Glomerular endothelial cell (primary cell): Measurements from ENCODE around the gene PPFIBP2. TPM values are rescaled to one million over a fixed set of nuclear protein-coding genes. Genes with fewer than 3 reads are reported as not detected.

Experiments used
- DNase-seq: peaks from one replicate; pipeline ENCODE4 v3.0.0-alpha.2; 2011; ENCODE audit warnings: low read depth, low spot score; ENCODE audit errors: extremely low read depth
- total RNA-seq: library from RNA; depleted of rRNA; stranded (reverse); fragments of >200 nt; gene quantifications from 2 replicates; pipeline ENCODE4 v1.2.3, GENCODE V29; 2015

Gene PPFIBP2
- total RNA-seq, 1 donor from 2014 or later, result 2.4 TPM

DNA sequence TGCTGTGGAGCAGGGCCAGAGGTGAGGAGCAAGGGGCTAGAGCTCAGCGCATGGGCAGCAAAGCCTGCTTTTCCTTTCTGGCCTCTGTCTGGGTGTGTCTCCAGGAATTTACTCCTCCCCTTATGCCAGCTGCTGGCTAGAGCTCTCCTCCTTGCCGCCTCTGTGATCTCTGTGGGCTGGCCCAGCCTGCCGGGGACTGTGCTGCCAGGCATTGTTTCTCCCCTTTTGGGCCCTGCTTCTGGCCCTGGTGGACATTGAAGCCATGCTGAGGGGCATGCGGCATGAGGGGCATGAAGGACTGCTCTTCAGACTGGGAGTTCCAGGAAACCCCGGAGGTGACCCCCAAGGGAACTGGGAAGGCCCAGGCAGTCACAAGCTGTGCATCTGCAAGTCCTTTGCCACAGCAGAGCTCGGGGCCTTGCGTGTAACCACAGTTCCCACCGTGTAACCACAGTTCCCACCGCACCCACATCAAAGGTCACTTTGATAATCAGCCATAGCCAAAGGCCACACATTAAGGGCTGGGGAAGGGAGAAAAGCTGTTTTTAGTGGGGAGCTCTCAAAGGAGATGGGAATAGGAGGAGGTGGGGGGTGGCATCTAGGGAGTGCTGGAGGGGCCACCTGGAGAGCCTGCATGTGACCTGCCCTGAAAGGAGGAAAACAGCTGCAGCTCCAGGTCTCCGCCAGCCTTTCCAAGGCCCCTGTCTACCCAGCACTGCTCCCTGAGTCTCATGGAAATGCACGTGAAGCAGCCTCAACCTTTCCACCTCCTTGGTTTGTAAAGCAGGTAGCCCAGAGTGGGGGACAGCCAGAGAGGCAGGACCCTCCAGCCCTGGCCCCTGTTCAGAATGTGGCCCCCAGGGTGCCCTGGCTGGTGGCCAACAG, 62.3 kb downstream of the PPFIBP2 start:
- no peak for DNase-seq

DNA sequence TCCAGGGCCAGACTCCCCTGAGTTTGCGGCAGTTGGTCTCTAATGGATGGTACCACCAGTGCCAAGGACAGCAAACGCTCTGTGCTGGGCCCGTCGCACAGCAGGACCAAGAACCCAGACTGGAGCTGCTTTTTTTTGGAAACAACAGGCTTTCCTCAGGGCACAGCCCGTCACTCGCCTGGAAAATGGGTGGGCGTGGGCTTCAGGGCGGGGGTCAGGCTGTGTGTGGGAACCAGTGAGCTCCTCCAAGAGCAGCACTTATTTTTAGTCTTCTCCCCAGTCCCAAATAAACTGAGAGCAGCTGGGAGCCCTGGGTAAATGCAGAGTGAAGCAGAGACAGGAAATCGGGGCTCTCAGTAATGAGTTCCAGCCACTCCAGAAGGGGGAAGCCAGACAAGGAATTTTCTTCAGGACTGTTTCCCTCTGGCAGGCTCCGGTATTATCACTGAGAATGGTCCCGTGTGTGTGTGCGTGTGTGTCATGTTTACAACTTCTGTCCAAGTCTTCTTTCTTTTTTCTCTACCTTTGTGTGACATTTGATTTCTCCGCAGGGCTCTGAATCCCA, 63.0 kb downstream of the PPFIBP2 start:
- DNase-seq, result no peak

GRCh38 chr11:7577291-7578190, 63.7 kb downstream of the PPFIBP2 start:
- DNase-seq, result no peak

DNA sequence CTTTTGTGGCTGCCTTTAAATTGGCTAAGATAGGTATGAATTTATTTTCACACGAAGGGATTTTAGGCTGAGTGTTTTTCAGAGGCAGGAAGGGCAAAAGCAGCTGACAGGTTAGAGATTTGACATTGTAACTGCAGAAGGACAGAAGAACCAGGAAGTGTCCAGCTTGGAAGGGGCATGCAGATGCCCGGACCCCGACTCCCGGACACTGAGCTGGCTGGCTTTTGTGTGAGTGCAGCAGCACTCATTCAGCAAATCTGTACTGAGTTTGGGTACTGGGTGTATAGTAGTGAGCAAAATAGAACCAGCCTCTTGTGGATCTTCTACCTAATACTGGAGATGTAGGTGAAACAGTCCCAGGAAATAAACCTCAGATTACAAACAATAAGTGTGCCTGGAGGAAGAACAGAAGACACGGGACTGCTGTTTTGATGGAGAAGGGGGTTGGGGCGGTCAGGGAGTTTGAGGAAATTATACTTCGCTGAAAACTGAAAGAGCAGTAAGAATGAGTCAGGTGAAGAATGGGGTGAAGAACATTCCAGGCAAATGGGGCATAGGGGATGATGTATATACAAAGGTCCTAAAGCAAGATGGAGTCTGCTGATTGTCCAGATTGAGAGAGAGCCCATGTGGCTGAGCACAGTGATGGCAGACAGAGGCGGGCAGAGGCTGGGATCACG, 64.6 kb downstream of the PPFIBP2 start:
- no peak for DNase-seq

- DNase-seq, result no peak
Measured at GRCh38 chr11:7579361-7579791, 65.6 kb downstream of the PPFIBP2 start.

GRCh38 chr11:7581021-7581590, 67.3 kb downstream of the PPFIBP2 start:
- DNase-seq, result no peak

GRCh38 chr11:7582338-7582985, 68.7 kb downstream of the PPFIBP2 start:
- no peak for DNase-seq

GRCh38 chr11:7583248-7583647, 69.4 kb downstream of the PPFIBP2 start:
- no peak for DNase-seq

DNA sequence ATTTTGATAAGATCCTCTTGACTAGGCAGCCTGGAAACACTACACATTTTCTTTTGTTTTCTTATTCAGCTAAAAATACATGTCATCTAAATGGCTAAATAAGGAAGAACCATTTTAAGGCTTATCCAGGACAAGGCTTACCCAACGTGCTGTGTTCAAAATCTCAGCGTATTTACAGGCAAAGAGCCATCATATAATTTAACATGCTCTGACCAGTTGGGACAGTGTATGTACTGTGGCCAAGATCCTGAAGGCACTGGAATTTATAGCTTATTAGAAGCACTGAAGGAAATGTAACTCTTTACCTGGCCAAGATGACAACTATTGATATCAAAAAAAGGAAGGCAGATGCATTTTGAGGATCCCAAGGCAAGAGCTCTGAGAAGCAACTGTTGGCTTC, 71.1 kb downstream of the PPFIBP2 start:
- DNase-seq, result no peak

DNA sequence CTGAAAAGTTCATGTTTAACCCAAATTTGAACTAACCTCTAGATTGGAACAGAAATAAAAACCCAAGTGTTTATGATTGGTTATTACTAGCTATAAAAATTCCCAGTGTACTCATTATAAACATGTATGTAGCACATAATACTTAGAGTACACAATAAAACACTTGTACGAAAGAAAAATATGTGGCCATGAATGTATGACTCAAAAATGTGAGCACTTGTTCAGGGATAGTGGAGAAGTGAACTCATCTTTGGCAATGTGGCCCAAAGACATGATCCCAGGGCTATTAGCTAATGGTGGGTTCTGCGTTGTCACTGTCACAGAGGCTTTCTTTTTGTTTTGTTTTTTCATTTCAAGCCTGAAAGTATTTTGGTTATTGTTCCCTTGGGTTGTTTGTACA, 72.0 kb downstream of the PPFIBP2 start:
- DNase-seq, result no peak

- DNase-seq, result no peak
Measured at GRCh38 chr11:7586376-7586775, 72.6 kb downstream of the PPFIBP2 start.

DNA sequence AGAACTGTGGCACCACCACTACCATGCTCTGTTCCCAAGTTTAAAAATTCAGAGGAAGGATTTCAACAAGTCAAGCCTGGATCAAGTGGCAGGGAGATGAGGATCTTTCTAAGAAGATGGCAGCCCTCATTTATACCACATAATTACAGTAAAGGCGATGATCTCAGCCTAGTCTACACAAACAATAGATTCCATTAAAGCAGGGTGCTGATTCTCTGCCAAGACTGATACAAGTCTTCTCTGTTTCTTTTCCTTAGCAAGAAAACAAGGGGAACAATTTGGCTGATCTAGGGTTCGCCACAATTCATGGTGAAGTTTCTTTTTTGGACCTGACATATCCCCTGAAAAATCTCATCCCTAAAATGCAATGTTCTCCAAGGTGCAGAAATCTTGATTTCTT, 73.9 kb downstream of the PPFIBP2 start:
- DNase-seq, result no peak

DNA sequence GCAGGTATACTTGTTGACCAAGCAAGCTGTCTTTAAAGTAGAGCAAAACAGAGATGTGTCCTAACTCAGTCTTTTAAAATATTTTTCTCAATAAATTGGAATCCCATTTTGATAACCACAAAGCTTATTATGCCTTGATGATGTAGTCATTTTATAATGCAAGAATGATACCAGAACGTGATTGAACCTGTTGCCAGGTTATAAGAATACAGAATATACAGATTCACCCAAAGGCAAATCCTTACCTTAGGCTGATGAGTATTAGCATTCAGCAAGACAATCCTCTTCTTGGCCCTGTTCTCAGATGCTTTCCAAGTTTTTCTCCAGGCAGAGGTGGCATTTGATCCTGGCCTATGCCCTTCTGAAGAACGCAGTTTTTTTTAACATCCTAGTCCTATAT, 76.1 kb downstream of the PPFIBP2 start:
- DNase-seq, result no peak

DNA sequence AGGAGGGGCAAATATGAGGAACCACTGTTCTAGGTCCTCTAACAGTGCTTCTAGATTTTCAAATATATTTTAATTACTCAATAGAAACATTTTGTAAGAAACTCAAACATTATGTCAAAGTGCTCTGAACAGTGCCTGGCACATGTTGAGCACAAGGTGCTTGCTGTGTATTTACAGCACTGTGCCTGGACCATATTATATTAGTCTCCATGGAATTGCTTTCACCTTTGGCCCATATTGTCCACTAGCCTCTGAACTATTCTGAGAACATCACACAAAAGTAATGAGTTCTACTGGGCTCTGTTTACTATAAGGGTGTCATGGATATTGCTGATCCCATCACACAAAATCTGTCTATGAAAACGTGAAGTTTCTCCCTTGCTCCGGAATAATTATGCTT, 76.7 kb downstream of the PPFIBP2 start:
- DNase-seq, result no peak

- DNase-seq, result no peak
Measured at GRCh38 chr11:7591107-7591894, 77.5 kb downstream of the PPFIBP2 start.

DNA sequence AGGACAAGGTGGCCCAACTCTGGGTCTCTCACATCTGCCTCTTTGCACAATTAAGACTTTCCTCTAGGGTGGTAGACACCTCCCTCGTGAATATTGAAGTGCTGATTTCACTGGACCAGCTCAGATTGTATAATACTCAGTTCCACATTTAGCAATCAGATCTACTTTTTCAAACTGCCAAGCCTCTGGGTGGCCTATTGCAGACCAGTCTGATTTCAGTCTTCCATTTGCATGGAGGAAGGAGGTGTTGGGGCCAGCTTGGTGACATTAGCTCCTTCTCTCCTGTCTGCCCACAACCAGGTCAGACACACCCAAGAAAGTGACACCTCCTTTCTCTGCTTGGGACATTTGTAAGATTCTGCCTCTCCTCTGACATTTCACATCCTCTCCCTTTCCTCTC, 78.2 kb downstream of the PPFIBP2 start:
- DNase-seq, result no peak

GRCh38 chr11:7592711-7593110, 78.9 kb downstream of the PPFIBP2 start:
- DNase-seq, result no peak

- DNase-seq, result no peak
Measured at GRCh38 chr11:7593481-7593880, 79.7 kb downstream of the PPFIBP2 start.
